Measurements from ENCODE around the gene CDC14A. TPM values are rescaled to one million over a fixed set of nuclear protein-coding genes. Genes with fewer than 3 reads are reported as not detected.

CDC14A gene
- total RNA-seq, 4 donors from 2014 or later: 18.6 to 40.6 (median 28.8) TPM

GRCh38 chr1:100346387-100346786 is 5.9 kb upstream of the CDC14A start:
- DNase-seq (ENCODE audit: low spot score in 2 of 2): no peak
- 85 to 94% methylated on average over 2 of the region's 2 CpGs for WGBS, 2 donors
- no peak for TF ChIP-seq EP300 (IDR thresholded peaks at IDR 0.05)
- no peak for TF ChIP-seq POLR2A (IDR thresholded peaks at IDR 0.05)
- TF ChIP-seq, protein P1, sequence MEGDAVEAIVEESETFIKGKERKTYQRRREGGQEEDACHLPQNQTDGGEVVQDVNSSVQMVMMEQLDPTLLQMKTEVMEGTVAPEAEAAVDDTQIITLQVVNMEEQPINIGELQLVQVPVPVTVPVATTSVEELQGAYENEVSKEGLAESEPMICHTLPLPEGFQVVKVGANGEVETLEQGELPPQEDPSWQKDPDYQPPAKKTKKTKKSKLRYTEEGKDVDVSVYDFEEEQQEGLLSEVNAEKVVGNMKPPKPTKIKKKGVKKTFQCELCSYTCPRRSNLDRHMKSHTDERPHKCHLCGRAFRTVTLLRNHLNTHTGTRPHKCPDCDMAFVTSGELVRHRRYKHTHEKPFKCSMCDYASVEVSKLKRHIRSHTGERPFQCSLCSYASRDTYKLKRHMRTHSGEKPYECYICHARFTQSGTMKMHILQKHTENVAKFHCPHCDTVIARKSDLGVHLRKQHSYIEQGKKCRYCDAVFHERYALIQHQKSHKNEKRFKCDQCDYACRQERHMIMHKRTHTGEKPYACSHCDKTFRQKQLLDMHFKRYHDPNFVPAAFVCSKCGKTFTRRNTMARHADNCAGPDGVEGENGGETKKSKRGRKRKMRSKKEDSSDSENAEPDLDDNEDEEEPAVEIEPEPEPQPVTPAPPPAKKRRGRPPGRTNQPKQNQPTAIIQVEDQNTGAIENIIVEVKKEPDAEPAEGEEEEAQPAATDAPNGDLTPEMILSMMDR (IDR thresholded peaks at IDR 0.05): no peak
- no peaks in the 10 kb centered on the region for H3K27me3 ChIP-seq
- no peak overlapping the region for H3K4me3 ChIP-seq
- peaks cover 0 to 4% (median 2%) of the 10 kb centered on the region in 4 donors for H3K4me1 ChIP-seq
- no peaks in the 10 kb centered on the region for H3K9me3 ChIP-seq
- no peak overlapping the region for H3K27ac ChIP-seq
- no peaks in the 10 kb centered on the region for H3K36me3 ChIP-seq

- TF ChIP-seq, protein P1 (IDR thresholded peaks at IDR 0.05): no peak
- TF ChIP-seq POLR2A (IDR thresholded peaks at IDR 0.05): no peak
- TF ChIP-seq EP300 (IDR thresholded peaks at IDR 0.05): no peak
Measured at GRCh38 chr1:100347009-100347966, 5.0 kb upstream of the CDC14A start.

GRCh38 chr1:100348549-100349144 is 3.7 kb upstream of the CDC14A start:
- Histone ChIP-seq H3K27ac (peak overlapping the region in 1 of 4 donors; percentile 38), H3K9me3 (no peaks in the 10 kb centered on the region), H3K36me3 (no peaks in the 10 kb centered on the region), H3K4me1 (peaks cover 0 to 10% (median 6%) of the 10 kb centered on the region in 4 donors), H3K4me3 (no peak overlapping the region), H3K27me3 (no peaks in the 10 kb centered on the region)
- no peak for TF ChIP-seq EP300 (IDR thresholded peaks at IDR 0.05)
- TF ChIP-seq, protein P1 (IDR thresholded peaks at IDR 0.05): no peak
- TF ChIP-seq POLR2A (IDR thresholded peaks at IDR 0.05): no peak
- 91 to 94% methylated on average over 9 of the region's 9 CpGs for WGBS, 2 donors
- no peak for DNase-seq (ENCODE audit: low spot score in 2 of 2)

More at GRCh38 chr1:100347009-100347966, 5.0 kb upstream of the CDC14A start:
- 79 to 84% methylated on average over 5 of the region's 5 CpGs for WGBS, 2 donors
- Histone ChIP-seq H3K36me3 (no peaks in the 10 kb centered on the region), H3K4me1 (peaks cover 0 to 4% (median 2%) of the 10 kb centered on the region in 4 donors), H3K27me3 (no peaks in the 10 kb centered on the region), H3K9me3 (no peaks in the 10 kb centered on the region), H3K4me3 (no peak overlapping the region), H3K27ac (no peak overlapping the region)
- DNase-seq (ENCODE audit: low spot score in 2 of 2): no peak

GRCh38 chr1:100349246-100349645 is 3.1 kb upstream of the CDC14A start:
- Histone ChIP-seq H3K27ac (peak overlapping the region in 1 of 4 donors; percentile 38), H3K9me3 (no peaks in the 10 kb centered on the region), H3K36me3 (no peaks in the 10 kb centered on the region), H3K4me1 (peaks cover 0 to 16% (median 12%) of the 10 kb centered on the region in 4 donors), H3K4me3 (no peak overlapping the region), H3K27me3 (no peaks in the 10 kb centered on the region)
- 71 to 77% methylated on average over 4 of the region's 4 CpGs for WGBS, 2 donors
- no peak for TF ChIP-seq POLR2A (IDR thresholded peaks at IDR 0.05)
- DNase-seq (ENCODE audit: low spot score in 2 of 2): no peak

GRCh38 chr1:100350787-100351094 is 1.6 kb upstream of the CDC14A start:
- H3K4me3 ChIP-seq: peak overlapping the region; percentile 70 to 99 (median 79)
- DNase-seq (ENCODE audit: low spot score in 2 of 2): no peak
- TF ChIP-seq EP300 (IDR thresholded peaks at IDR 0.05) (no peak), POLR2A (IDR thresholded peaks at IDR 0.05) (no peak)
- TF ChIP-seq, protein P1 (IDR thresholded peaks at IDR 0.05): no peak
- peaks cover 0 to 26% (median 26%) of the 10 kb centered on the region in 4 donors for H3K4me1 ChIP-seq
- WGBS, 2 donors: 78 to 81% methylated on average over 10 of the region's 10 CpGs
- no peaks in the 10 kb centered on the region for H3K27me3 ChIP-seq
- no peaks in the 10 kb centered on the region for H3K36me3 ChIP-seq
- peak overlapping the region in 3 of 4 donors; percentile 85 to 93 (median 88) for H3K27ac ChIP-seq
- no peaks in the 10 kb centered on the region for H3K9me3 ChIP-seq

Data from tibial nerve (tissue), 4 donors.